ENCODE measurements around the gene EPHA4.

Gene EPHA4

DNA sequence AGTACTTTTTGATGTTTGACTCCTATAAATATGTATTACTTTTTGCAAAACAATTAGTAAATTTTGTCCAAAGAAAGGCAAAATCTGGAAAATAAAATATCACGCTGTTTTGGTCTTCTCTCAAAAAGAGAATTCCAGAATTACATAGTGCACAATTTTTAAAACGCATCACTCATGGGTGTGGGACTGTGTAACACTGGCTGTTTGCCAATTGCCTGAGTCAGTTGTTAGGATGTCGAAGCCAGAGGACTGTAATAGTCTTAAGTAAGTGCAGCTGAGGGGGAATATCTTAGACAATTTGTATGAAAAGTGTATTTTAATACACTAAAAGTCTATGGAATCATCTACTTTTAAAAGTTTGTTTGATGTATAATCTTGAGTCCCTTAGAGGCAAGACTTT lies 24.1 kb upstream of the EPHA4 start:
- TF ChIP-seq, protein P1, sequence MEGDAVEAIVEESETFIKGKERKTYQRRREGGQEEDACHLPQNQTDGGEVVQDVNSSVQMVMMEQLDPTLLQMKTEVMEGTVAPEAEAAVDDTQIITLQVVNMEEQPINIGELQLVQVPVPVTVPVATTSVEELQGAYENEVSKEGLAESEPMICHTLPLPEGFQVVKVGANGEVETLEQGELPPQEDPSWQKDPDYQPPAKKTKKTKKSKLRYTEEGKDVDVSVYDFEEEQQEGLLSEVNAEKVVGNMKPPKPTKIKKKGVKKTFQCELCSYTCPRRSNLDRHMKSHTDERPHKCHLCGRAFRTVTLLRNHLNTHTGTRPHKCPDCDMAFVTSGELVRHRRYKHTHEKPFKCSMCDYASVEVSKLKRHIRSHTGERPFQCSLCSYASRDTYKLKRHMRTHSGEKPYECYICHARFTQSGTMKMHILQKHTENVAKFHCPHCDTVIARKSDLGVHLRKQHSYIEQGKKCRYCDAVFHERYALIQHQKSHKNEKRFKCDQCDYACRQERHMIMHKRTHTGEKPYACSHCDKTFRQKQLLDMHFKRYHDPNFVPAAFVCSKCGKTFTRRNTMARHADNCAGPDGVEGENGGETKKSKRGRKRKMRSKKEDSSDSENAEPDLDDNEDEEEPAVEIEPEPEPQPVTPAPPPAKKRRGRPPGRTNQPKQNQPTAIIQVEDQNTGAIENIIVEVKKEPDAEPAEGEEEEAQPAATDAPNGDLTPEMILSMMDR (IDR thresholded peaks at IDR 0.05; ENCODE audit: low read depth, low read length) = no peak
- no peak overlapping the region for H3K4me3 ChIP-seq (replicated peaks in 1 of 2; ENCODE audit: low read depth in 2 of 2, low read length in 2 of 2)
- peak; percentile 29 to 61 for DNase-seq (ENCODE audit: low read depth in 2 of 2)

DNA sequence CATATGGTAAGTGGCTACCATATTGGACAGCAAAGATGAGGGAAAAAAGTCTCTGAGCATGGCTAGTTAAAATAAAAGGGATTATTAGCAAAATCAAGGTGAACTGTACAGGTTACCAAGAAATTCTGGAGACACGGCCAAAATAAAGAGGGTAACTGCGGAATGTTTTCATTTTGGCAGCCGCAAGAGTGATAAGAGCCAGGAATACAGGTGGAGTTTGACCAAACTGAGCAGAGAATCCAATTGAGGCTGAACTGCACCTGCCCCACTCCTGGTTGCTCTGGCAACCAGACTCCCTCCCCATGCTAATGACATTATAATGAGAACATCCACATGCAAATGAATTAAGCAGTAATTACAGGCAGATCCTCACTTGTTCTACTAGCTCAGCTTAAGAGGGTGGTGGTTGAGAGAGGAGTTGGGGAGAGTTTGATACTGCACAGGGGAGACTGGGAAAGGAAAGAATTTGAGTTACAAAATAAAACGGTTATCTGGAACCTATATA lies 18.8 kb upstream of the EPHA4 start:
- DNase-seq (ENCODE audit: low read depth in 2 of 2) = no peak
- no peak overlapping the region for H3K4me3 ChIP-seq (replicated peaks in 1 of 2; ENCODE audit: low read depth in 2 of 2, low read length in 2 of 2)
- TF ChIP-seq, protein P1 (IDR thresholded peaks at IDR 0.05; ENCODE audit: low read depth, low read length) = no peak

DNA sequence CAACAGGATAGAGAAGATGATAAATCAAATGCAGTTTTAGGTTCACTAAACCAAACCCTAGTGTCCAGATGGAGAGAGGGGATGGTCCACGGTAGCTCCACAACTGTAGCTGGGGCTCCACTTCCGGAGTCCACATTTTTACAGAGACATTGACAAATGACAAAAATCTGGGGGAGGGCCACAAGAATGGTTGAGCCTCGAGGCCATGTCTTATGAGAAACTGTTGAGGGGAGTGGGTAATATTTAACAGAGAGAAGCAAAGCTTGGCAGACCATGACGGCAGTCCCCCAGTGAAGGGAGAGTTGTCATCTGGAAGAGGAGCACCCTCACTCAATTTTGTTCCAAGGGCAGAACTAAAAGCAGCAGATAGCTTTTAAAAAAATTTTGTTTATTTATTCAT lies 17.6 kb upstream of the EPHA4 start:
- DNase-seq (ENCODE audit: low read depth in 2 of 2) = no peak
- H3K4me3 ChIP-seq (replicated peaks in 1 of 2; ENCODE audit: low read depth in 2 of 2, low read length in 2 of 2) = no peak overlapping the region
- TF ChIP-seq, protein P1 (IDR thresholded peaks at IDR 0.05; ENCODE audit: low read depth, low read length) = no peak

DNA sequence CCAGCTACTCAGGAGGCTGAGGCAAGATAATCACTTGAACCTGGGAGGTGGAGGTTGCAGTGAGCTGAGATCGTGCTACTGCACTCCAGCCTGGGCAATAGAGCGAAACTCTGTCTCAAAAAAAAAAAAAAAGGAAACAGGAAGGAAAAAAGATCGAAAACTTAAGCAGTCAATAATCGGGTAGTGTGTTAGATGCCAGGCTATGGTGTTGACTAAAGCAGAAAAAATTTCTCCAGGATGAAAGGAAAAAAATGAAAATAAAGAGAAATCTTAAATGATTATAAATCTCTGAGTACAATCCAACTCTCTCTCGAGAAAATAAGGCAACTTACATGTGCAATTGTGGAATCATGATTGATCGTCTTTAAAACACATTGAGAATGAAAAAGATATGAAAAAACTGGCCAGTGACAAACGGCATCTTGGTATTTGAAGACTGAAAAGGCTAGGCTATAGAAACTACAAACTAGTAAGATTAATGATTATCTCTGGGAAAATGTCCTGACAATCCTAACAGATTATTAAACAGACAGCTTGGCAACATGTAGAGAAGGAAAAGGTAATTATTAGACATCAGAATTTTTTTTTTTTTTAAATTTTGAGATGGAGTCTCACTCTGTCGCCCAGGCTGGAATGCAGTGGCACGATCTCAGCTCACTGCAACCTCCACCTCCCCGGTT lies 16.3 kb upstream of the EPHA4 start:
- H3K4me3 ChIP-seq (replicated peaks in 1 of 2; ENCODE audit: low read depth in 2 of 2, low read length in 2 of 2) = no peak overlapping the region
- TF ChIP-seq, protein P1 (IDR thresholded peaks at IDR 0.05; ENCODE audit: low read depth, low read length) = no peak
- no peak for DNase-seq (ENCODE audit: low read depth in 2 of 2)

DNA sequence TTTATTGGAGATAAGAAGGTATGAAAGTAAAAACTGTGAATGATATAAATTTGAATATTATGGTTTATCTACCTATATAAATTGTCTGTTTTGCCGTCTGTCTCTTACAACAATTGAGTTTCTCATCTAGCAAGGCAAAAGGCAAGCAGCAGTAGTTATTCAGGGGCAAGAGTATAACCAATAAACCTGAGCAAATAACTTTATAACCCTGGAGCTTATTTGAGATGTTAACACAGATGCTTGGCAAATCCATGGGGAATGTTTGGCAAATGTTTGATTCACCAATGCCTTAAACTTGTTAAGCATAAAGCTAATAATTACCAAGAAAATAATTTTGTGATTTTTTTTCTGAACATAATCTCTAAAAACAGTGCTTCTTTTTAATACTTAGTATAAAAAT lies 9.9 kb upstream of the EPHA4 start:
- no peak overlapping the region for H3K4me3 ChIP-seq (replicated peaks in 1 of 2; ENCODE audit: low read depth in 2 of 2, low read length in 2 of 2)

DNA sequence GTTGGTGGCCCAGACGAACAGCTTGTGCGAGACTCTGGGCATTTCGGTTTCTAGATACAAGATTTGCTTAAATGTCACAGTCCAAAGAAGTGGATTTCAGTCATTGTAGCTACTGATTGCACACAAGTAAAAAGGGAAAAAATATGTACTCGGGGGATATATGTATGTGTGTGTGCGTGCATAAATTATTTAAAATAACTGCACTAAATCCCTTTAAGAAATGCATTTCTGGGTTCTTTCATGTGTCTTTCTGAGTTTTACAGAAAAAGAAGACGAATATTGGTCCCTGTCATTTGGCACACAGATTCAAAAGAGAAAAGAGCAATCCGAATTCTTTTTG lies 2.1 kb upstream of the EPHA4 start:
- H3K4me3 ChIP-seq (replicated peaks in 1 of 2; ENCODE audit: low read depth in 2 of 2, low read length in 2 of 2) = peak overlapping the region; percentile 61 to 64
- TF ChIP-seq, protein P1 (IDR thresholded peaks at IDR 0.05; ENCODE audit: low read depth, low read length) = no peak
- peak in 1 of 2 donors; percentile 27 for DNase-seq (ENCODE audit: low read depth in 2 of 2)

More for the DNA sequence above, 9.9 kb upstream of the EPHA4 start:
- DNase-seq (ENCODE audit: low read depth in 2 of 2) = no peak
- TF ChIP-seq, protein P1 (IDR thresholded peaks at IDR 0.05; ENCODE audit: low read depth, low read length) = no peak

All from cardiac fibroblast (primary cell).